PFSK-1 (cell line): Measurements from ENCODE around the gene KCNJ16.

Experiments
- FOXP2 ChIP-seq: optimal IDR thresholded peaks from 2 replicates; pipeline ENCODE3; 2011; ENCODE audit warnings: borderline replicate concordance, control low read depth, inconsistent platforms; ENCODE audit not compliant: insufficient read depth; ENCODE audit errors: extremely low read length, extremely low read depth
- POLR2AphosphoS5 ChIP-seq: IDR thresholded peaks from 2 replicates; pipeline ENCODE4 v1.6.1; 2012; ENCODE audit warnings: low read depth, mild to moderate bottlenecking, control low read depth, low read length, moderate library complexity
- SIN3A ChIP-seq: IDR thresholded peaks from 2 replicates; pipeline ENCODE4 v1.6.1; 2012; ENCODE audit warnings: mild to moderate bottlenecking, low read length, moderate library complexity, borderline replicate concordance; ENCODE audit not compliant: insufficient read depth
- TAF1 ChIP-seq: IDR thresholded peaks from 2 replicates; pipeline ENCODE4 v1.6.1; 2012; ENCODE audit warnings: low read length, control low read depth, borderline replicate concordance; ENCODE audit not compliant: insufficient read depth
- TF ChIP-seq, protein P1 (sequence below), 2 experiments: IDR thresholded peaks; 2 replicates each; pipeline versions ENCODE4 v1.6.1 to v1.8.0; 2011 to 2012; ENCODE audit warnings: low read depth in 2 of 2, low read length in 2 of 2, control low read depth in 1 of 2, inconsistent platforms in 1 of 2, mild to moderate bottlenecking in 1 of 2, moderate library complexity in 1 of 2; ENCODE audit not compliant: insufficient read depth in 1 of 2

GRCh38 chr17:70158180-70158579 is 83.2 kb downstream of the KCNJ16 start:
- TF ChIP-seq TAF1 (no peak), SIN3A (no peak), POLR2AphosphoS5 (no peak), FOXP2 (no peak)
- TF ChIP-seq, protein P1, sequence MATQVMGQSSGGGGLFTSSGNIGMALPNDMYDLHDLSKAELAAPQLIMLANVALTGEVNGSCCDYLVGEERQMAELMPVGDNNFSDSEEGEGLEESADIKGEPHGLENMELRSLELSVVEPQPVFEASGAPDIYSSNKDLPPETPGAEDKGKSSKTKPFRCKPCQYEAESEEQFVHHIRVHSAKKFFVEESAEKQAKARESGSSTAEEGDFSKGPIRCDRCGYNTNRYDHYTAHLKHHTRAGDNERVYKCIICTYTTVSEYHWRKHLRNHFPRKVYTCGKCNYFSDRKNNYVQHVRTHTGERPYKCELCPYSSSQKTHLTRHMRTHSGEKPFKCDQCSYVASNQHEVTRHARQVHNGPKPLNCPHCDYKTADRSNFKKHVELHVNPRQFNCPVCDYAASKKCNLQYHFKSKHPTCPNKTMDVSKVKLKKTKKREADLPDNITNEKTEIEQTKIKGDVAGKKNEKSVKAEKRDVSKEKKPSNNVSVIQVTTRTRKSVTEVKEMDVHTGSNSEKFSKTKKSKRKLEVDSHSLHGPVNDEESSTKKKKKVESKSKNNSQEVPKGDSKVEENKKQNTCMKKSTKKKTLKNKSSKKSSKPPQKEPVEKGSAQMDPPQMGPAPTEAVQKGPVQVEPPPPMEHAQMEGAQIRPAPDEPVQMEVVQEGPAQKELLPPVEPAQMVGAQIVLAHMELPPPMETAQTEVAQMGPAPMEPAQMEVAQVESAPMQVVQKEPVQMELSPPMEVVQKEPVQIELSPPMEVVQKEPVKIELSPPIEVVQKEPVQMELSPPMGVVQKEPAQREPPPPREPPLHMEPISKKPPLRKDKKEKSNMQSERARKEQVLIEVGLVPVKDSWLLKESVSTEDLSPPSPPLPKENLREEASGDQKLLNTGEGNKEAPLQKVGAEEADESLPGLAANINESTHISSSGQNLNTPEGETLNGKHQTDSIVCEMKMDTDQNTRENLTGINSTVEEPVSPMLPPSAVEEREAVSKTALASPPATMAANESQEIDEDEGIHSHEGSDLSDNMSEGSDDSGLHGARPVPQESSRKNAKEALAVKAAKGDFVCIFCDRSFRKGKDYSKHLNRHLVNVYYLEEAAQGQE (IDR thresholded peaks at IDR 0.05; ENCODE audit: insufficient read depth in 1 of 2, low read depth in 2 of 2, low read length in 2 of 2) = no peak
